ENCODE results near the gene SEC16B. TPM values are rescaled to one million over a fixed set of nuclear protein-coding genes. Genes with fewer than 3 reads are reported as not detected.

Gene SEC16B
- total and polyA plus RNA-seq, 11 donors, result 1.1 to 3.8 (median 2.3) TPM

GRCh38 chr1:177914603-177915002, 55.3 kb downstream of the SEC16B start:
- H3K4me3 ChIP-seq, result no peak overlapping the region
- intact Hi-C loops (cut with DNase I), result loop anchor here in 1 of 10 donors (10.0 kb wide), 1 partner anchor 320 kb away; no protein-coding TSS in a partner anchor
- DNase-seq (no peak), ATAC-seq (no peak)
- TF ChIP-seq CTCF (IDR thresholded peaks at IDR 0.05) (no peak), POLR2A (IDR thresholded peaks at IDR 0.05) (no peak)
- H3K36me3 ChIP-seq, result no peaks in the 10 kb centered on the region
- H3K27ac ChIP-seq, result no peak overlapping the region
- peaks cover 0 to 28% (median 0%) of the 10 kb centered on the region in 9 donors for H3K27me3 ChIP-seq
- WGBS, 4 donors, result 88 to 90% (median 89%) methylated on average over 7 of the region's 7 CpGs
- no peaks in the 10 kb centered on the region for H3K9me3 ChIP-seq
- no peaks in the 10 kb centered on the region for H3K4me1 ChIP-seq

DNA sequence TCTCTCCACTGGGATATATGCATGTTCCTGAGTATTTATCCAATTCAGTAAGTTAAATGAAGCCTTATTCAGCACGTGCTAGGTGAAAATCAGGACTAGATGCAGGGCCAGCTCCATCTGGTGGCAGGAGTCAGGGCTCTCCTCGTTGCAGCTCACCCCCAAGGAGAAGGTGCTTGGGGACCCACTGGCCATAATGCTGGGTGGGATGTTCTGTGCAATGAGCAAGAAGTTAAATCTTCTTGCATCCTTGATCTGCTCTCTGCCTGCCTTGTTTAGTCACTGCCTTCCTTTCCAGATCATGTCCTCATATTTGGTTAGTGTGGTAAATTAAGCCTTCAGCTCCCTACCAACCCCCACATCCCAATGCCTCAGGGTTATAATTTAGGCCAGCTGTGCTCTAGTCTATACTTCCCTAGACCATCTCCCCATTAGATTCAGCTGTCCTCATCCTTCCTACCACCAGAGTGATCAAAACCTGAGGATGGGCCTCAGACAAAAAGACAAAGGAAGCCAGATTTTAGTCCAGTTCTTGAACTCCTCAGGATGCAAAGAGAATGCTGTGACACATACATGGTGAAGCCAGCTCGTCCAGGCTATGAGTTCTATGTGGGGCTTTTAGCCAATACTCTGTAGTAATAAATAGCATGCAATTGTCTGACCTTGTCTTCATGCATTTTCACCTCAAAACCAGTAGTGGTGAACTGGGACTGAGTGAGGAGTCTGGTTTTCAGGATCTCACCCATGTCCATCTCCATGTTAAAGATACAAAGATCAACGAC, 55.9 kb downstream of the SEC16B start:
- peaks cover 0 to 28% (median 0%) of the 10 kb centered on the region in 9 donors for H3K27me3 ChIP-seq
- WGBS, 4 donors, result 30 to 40% (median 37%) methylated on average over 4 of the region's 4 CpGs
- ATAC-seq, result peak in 3 of 4 donors; percentile 34 to 41 (median 36)

DNA sequence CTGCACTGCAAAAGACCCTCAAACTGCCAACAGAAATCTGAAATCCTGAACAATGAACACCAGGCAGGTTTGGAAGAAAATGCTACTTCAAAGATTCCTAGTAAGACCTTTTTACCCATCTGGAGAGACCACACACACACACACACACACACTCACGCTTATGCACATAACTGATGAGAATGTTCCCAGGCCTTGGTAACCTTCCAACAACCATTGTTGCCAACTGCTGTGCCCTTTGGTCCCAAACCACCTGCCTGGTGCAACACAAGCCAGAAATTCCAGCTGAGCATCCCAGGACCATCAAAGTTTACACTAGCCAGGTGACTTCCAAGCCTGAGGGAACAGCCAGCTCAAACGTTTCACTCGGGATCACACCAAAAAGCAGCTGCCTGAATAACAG, 56.9 kb downstream of the SEC16B start:
- Histone ChIP-seq H3K36me3 (no peaks in the 10 kb centered on the region), H3K9me3 (no peaks in the 10 kb centered on the region), H3K4me3 (no peak overlapping the region), H3K27ac (no peak overlapping the region), H3K4me1 (no peaks in the 10 kb centered on the region), H3K27me3 (peaks cover 0 to 28% (median 0%) of the 10 kb centered on the region in 9 donors)
- intact Hi-C loops (cut with DNase I), result loop anchor here in 1 of 10 donors (10.0 kb wide), 1 partner anchor 318 kb away; no protein-coding TSS in a partner anchor
- ATAC-seq (no peak), DNase-seq (no peak)
- WGBS, 4 donors, result 51 to 71% (median 68%) methylated on average over 3 of the region's 3 CpGs
- TF ChIP-seq CTCF (IDR thresholded peaks at IDR 0.05) (no peak), POLR2A (IDR thresholded peaks at IDR 0.05) (no peak)

More for the DNA sequence above, 55.9 kb downstream of the SEC16B start:
- intact Hi-C loops (cut with DNase I), result loop anchor here in 1 of 10 donors (10.0 kb wide), 1 partner anchor 319 kb away; no protein-coding TSS in a partner anchor
- Histone ChIP-seq H3K4me1 (no peaks in the 10 kb centered on the region), H3K36me3 (no peaks in the 10 kb centered on the region), H3K27ac (no peak overlapping the region), H3K9me3 (no peaks in the 10 kb centered on the region), H3K4me3 (no peak overlapping the region)
- no peak for DNase-seq
- no peak for TF ChIP-seq POLR2A (IDR thresholded peaks at IDR 0.05)
- peak in 8 of 12 donors; percentile 12 to 45 (median 24) for TF ChIP-seq CTCF (IDR thresholded peaks at IDR 0.05)

GRCh38 chr1:177909416-177909815, 60.4 kb downstream of the SEC16B start:
- no peak overlapping the region for H3K27ac ChIP-seq
- ATAC-seq (no peak), DNase-seq (no peak)
- H3K9me3 ChIP-seq, result no peaks in the 10 kb centered on the region
- TF ChIP-seq POLR2A (IDR thresholded peaks at IDR 0.05) (no peak), CTCF (IDR thresholded peaks at IDR 0.05) (no peak)
- H3K4me3 ChIP-seq, result no peak overlapping the region
- intact Hi-C loops (cut with DNase I), result no loop called here
- WGBS, 4 donors, result 49 to 64% (median 55%) methylated on average over 2 of the region's 2 CpGs
- no peaks in the 10 kb centered on the region for H3K4me1 ChIP-seq
- no peaks in the 10 kb centered on the region for H3K36me3 ChIP-seq
- peaks cover 0 to 27% (median 0%) of the 10 kb centered on the region in 9 donors for H3K27me3 ChIP-seq
